NOMO-1 treated with dmso at 0.1 percent for 144 hours (cell line): ENCODE results near the gene NEK10.
"Not testable (repeated sequence)": the region's sequence is repeated elsewhere in the genome, so short reads cannot be mapped to it uniquely, and the experiment has no call there.

ENCODE experiments used
- DNase-seq: peaks from one replicate; lab custom pipeline; 2025; ENCODE audit not compliant: unreplicated experiment; lab: John Stamatoyannopoulos, UW

NEK10 gene

DNA sequence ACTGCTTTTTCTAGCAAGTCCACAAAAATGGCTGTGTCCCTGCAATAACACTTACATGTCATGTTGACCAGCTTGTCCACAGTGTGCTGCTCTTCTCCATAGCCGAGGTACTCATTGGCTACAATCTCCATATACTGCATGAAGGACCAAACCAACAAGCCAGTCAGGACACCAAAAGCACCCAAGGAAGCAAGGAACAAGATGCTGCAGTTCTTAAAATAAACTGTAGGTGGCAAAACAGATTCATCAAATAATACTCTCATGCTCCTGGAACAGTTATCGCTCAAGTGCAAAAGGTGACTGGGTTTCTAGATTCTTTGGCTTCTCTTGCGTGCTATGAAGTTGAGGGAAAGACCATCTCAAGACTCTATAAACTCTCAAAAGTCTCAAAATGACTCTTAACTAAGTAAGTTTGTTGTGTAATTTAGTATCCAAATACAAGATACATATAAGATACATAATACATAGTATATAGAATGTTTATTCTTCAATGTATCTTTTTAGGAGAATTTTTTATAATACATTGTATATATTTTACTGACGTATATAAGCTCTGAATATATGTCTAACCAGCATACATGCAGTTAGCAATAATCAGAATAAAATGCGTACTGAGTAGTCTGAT, 57.0 kb downstream of the NEK10 start:
- peak; percentile 23 for DNase-seq

GRCh38 chr3:27311400-27311799, 57.8 kb downstream of the NEK10 start:
- DNase-seq = no peak

GRCh38 chr3:27310688-27311087, 58.5 kb downstream of the NEK10 start:
- DNase-seq = peak; percentile 42

DNA sequence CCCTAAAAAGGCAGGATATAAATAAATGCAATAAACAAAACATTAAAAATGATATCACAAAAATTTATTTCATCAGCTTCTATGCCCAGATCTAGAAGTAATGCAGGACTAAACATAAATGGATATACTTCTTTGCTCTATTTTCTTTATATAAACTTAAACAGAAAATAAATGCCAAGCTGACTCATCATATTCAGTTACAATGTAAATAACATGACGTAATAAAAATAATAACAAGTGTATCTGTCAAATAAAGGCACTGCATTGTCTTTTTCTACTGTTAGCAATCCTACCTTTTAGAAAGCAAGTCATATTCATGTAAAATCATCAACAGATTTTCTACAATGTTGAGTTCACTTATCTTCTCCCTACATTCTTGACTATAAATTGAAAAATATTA, 61.6 kb downstream of the NEK10 start:
- DNase-seq = no peak

- no peak for DNase-seq
Observed at GRCh38 chr3:27302891-27303290, 66.3 kb downstream of the NEK10 start.

- DNase-seq = not testable (repeated sequence)
Observed at GRCh38 chr3:27298981-27299380, 70.2 kb downstream of the NEK10 start.

- no peak for DNase-seq
Observed at GRCh38 chr3:27293939-27294338, 75.2 kb downstream of the NEK10 start.

- no peak for DNase-seq
Observed at GRCh38 chr3:27290760-27291159, 78.4 kb downstream of the NEK10 start.

DNA sequence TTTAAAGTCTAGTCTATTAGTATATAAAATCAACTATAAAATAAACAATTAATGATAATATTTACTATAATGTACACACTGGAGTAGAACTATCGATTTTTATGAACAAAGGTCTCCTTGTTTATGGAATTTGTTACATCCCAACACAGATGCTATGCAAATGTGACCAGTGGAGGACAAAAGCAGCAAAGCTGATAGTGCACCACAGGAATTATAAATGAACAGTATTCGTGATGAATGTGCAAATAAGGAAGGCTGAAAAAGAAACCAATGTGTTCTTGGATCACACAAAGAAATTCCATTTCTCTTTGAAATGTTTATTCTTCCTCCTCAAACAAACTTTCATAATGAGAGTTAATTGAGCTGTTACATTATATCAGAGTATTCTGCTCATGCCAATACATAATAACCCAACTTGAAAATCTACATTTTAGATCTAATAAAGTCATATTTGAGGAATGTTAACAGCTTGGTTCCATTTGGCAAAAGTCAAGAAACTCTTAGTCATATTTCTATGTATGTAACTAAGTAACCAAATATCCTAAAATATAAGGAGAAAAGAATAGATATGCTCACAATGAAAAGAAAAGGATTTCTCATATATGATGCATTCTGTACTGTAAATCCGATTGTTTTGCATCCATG, 79.3 kb downstream of the NEK10 start:
- no peak for DNase-seq

- no peak for DNase-seq
Observed at GRCh38 chr3:27287052-27287451, 82.1 kb downstream of the NEK10 start.

DNA sequence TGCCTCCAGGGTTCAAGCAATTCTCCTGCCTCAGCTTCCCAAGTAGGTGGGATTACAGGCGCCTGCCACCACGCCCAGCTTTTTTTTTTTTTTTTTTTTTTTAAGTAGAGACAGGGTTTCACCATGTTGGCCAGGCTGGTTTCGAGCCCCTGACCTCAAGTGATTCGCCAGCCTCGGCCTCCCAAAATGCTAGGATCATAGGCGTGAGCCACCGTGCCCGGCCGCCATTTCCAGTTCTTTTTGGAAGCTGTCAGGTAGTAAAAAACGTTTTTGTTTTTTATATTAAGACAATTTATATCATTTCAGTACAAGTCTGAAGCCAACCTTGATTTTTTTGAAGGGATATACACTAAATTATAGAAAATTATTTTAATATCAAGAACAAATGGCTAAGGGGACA, 82.7 kb downstream of the NEK10 start:
- DNase-seq = not testable (repeated sequence)

GRCh38 chr3:27285668-27286067, 83.5 kb downstream of the NEK10 start:
- no peak for DNase-seq

GRCh38 chr3:27281671-27282150, 87.5 kb downstream of the NEK10 start:
- no peak for DNase-seq

GRCh38 chr3:27279123-27279522, 90.1 kb downstream of the NEK10 start:
- DNase-seq = no peak

GRCh38 chr3:27278383-27279055, 90.7 kb downstream of the NEK10 start:
- no peak for DNase-seq

DNA sequence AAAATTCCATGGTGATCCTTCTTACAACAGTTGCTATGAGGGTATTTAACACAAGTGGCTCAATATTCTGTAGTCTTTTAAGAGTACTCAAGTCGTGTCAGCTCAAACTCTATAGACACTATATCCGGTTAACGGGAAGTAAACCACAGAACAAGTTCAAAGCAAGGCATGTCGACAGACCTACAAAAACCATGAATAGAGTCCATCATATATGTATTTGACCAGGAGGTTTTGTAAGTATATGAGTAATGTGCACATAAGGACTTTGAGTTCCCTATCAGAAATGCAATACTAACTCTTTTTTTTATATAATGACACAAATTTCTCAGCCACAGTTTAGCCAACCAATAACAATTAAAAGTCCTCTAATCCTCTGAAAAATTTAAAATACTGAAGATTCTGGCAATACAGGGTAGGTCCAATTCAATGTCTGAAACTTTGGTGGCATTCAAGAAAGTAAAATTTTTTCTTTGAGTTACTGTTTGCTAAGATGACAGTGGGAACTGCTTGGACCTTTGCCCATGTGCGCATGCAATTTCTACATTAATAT, 93.7 kb downstream of the NEK10 start:
- no peak for DNase-seq

- no peak for DNase-seq
Observed at GRCh38 chr3:27271890-27272289, 97.3 kb downstream of the NEK10 start.

DNA sequence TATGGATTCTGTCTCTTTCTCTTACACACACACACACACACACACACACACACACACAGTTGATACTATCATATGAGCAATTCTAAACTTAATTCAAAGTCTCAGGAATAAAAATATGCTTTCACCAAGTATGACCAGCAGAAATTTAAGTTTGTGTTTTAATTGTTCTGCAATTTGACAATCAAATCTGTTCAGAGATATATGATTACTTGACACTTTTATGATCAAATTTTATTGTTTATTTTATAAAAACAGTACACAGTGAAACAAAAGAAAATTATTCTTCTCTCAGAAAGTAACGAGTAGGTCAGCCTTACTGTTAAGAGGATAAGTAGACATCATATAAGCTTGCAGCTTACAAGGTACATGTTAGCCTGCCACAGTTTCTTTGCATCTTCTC, 114.3 kb downstream of the NEK10 start:
- no peak for DNase-seq

- DNase-seq = peak; percentile 14
Observed at GRCh38 chr3:27253831-27254230, 115.4 kb downstream of the NEK10 start.

DNA sequence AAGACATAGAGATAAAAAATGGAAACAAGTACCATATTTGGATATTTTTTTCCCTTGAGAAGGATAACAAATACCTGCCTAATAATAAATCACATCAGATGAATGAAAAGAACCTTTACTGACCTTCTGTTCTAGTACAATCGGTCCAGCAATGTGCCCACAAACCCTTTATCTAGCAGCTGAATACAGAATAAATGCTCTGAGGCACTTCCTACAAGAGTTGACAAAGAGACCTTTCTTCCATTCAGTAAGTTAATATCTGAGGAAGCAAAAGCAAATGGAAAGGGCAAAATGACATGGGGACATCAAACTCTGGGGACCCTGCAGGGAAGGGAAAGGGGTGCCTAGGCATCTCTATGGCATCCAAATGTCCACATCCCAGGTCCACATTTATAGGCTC, 115.8 kb downstream of the NEK10 start:
- no peak for DNase-seq

DNA sequence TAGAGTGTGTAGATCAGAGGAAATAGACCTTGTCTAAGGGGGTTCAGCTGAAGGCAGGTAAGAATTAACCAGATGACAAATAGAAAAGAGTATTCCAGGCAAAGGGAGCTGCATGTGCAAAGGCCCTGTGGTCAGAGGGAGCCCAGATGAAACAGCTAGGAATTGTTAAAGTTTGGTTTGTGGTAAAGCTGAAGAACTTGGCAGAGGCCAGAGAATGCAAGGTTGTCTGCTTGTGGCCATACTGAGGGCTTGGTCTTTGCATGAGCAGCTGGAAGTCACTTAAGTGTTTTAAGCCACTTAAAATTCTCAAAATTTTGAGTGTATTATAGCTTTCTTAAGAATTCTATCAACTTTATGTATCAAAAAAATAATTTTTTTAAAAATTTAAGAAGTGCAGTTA, 116.5 kb downstream of the NEK10 start:
- DNase-seq = no peak

GRCh38 chr3:27244374-27244773, 124.8 kb downstream of the NEK10 start:
- DNase-seq = no peak
